Fibroblast of lung (primary cell): ENCODE results near the gene GPR162.

ENCODE experiments used
- EZH2 ChIP-seq: IDR thresholded peaks from 2 replicates; pipeline ENCODE4 v1.5.1; 2012; ENCODE audit warnings: low read length, control low read depth, mild to moderate bottlenecking; ENCODE audit errors: missing control alignments
- TF ChIP-seq, protein P1 (sequence below), 2 donors: IDR thresholded peaks in 1 of 2; conservative IDR thresholded peaks in 1 of 2; 1 replicate in 1 of 2; 2 replicates in 1 of 2; pipeline ENCODE4 v1.5.1; 2011 to 2012; ENCODE audit warnings: low read length in 2 of 2, control low read depth in 1 of 2, inconsistent platforms in 1 of 2, low read depth in 1 of 2, mild to moderate bottlenecking in 1 of 2

DNA sequence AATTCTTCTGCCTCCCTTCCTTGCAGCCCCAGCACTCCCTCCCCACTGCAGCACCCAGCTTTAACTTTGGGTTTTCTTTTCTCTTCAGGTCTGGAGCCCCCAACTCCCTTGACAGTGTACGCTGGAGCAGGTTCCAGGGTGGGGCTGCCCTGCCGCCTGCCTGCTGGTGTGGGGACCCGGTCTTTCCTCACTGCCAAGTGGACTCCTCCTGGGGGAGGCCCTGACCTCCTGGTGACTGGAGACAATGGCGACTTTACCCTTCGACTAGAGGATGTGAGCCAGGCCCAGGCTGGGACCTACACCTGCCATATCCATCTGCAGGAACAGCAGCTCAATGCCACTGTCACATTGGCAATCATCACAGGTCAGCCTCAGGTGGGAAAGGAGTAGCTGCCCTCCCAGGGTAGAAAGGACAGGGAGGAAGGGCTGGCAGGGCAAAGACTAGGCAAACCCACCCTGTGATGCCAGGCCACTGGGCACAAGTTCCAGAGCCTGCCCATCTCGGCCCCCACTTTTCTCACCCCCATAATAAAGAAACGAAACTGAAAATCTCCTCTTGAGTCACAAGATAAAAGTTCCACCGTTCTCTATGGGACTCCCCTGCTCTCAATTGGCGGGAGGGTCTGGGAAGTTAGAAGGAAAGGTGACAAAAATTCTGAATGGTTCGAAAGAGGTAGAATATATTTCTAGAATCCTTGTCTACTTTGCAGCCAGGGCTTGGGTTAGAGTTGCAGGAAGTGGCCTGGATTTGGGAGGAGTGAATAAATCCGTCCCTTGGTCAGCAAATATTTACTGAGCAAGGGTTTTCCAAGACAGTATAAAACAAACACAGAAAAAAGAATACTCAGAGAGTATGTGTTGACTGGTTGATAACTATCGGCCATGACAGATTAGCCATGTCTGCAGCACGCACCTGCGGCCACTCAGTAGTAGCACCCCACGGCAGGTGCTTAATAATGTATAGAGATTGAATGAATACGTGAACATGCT, 46.1 kb upstream of the GPR162 start:
- TF ChIP-seq, protein P1, sequence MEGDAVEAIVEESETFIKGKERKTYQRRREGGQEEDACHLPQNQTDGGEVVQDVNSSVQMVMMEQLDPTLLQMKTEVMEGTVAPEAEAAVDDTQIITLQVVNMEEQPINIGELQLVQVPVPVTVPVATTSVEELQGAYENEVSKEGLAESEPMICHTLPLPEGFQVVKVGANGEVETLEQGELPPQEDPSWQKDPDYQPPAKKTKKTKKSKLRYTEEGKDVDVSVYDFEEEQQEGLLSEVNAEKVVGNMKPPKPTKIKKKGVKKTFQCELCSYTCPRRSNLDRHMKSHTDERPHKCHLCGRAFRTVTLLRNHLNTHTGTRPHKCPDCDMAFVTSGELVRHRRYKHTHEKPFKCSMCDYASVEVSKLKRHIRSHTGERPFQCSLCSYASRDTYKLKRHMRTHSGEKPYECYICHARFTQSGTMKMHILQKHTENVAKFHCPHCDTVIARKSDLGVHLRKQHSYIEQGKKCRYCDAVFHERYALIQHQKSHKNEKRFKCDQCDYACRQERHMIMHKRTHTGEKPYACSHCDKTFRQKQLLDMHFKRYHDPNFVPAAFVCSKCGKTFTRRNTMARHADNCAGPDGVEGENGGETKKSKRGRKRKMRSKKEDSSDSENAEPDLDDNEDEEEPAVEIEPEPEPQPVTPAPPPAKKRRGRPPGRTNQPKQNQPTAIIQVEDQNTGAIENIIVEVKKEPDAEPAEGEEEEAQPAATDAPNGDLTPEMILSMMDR (conservative IDR thresholded peaks at IDR 0.05 in 1 of 2, IDR thresholded peaks at IDR 0.05 in 1 of 2; ENCODE audit: low read depth in 1 of 2, low read length in 2 of 2): no peak
- no peak for TF ChIP-seq EZH2
